ENCODE data around the gene RAB20.

DNA sequence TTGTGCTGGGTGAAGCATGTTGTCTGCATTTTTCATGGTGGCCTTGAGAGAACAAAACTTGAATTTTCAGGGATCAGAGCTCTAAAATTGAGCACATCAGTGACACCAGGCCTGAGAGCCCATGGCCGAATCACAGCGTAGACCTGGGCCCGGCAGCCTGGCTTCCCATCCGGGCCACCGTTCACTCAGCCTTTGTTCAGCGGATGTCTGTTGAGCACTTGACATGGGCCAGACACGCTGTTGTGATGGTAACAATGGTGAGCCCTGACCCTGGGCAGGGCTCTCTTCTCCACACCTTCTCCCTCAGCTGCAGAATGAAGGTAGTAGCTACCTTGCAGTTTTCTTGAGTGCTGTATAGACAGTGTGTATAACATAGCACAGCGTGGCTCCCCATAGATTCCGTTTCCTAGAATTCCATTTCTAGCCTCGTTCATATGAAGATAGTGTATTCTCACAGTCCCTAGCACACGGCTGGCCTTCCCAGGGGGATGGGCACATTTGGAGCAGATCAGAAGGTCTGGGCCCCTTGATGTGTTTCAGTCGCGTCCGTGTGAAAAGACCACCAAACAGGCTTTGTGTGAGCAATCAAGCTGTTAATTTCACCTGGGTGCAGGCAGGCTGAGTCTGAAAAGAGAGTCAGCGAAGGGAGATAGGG lies 75.3 kb downstream of the RAB20 start:
- TF ChIP-seq, protein P1, sequence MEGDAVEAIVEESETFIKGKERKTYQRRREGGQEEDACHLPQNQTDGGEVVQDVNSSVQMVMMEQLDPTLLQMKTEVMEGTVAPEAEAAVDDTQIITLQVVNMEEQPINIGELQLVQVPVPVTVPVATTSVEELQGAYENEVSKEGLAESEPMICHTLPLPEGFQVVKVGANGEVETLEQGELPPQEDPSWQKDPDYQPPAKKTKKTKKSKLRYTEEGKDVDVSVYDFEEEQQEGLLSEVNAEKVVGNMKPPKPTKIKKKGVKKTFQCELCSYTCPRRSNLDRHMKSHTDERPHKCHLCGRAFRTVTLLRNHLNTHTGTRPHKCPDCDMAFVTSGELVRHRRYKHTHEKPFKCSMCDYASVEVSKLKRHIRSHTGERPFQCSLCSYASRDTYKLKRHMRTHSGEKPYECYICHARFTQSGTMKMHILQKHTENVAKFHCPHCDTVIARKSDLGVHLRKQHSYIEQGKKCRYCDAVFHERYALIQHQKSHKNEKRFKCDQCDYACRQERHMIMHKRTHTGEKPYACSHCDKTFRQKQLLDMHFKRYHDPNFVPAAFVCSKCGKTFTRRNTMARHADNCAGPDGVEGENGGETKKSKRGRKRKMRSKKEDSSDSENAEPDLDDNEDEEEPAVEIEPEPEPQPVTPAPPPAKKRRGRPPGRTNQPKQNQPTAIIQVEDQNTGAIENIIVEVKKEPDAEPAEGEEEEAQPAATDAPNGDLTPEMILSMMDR (IDR thresholded peaks at IDR 0.05; ENCODE audit: insufficient read depth, low read depth, low read length), result no peak
- no peak for TF ChIP-seq EZH2 (IDR thresholded peaks at IDR 0.05; ENCODE audit: insufficient read depth, low read length)

Data from astrocyte (in vitro differentiated cells and primary cell).